ENCODE data around the gene DPPA5. TPM values are rescaled to one million over a fixed set of nuclear protein-coding genes. Genes with fewer than 3 reads are reported as not detected.
"Not testable (repeated sequence)": the region's sequence is repeated elsewhere in the genome, so short reads cannot be mapped to it uniquely, and the experiment has no call there.

Gene DPPA5
- total RNA-seq, 1 experiment from 2014 or later, result 1.2 TPM

DNA sequence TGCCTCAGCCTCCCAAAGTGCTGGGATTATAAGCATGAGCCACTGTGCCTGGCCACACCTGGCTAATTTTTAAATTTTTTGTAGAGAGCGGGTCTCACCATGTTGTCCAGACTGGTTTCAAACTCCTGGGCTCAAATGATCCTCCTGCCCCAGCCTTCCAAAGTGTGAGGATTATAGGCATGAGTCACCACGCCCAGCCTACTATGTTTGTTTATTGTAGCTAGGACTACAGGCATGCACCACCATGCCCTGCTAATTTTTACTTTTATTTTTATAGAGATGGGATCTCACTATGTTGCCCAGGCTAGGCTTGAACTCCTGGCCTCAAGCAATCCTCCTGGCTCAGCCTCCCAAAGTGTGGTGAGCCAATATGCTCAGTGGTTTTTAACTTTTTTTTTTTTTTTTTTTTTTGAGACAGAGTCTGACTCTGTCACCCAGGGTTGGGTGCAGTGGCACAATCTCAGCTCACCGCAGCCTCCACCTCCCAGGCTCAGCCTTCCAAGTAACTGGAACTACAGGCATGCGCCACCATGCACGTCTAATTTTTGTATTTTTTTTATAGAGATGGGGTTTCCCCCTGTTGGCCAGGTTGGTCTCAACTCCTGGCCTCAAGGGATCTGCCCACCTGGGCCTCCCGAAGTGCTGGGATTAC lies 28.5 kb upstream of the DPPA5 start:
- no peak overlapping the region for H4K5ac ChIP-seq (ENCODE audit: insufficient read length, low read depth, low read length)
- H3K27ac Mint-ChIP-seq, result no peak overlapping the region
- H4K20me1 ChIP-seq (ENCODE audit: control insufficient read depth, insufficient read depth, insufficient read length), result no peaks in the 10 kb centered on the region
- H3K27me3 ChIP-seq (ENCODE audit: insufficient read depth, low read length), result no peaks in the 10 kb centered on the region
- H3K9ac ChIP-seq (ENCODE audit: extremely low read depth, insufficient read length, low read length), result no peak overlapping the region
- no peak overlapping the region for H3K27ac ChIP-seq (ENCODE audit: insufficient read length, low read depth, low read length)
- TF ChIP-seq, protein P1, sequence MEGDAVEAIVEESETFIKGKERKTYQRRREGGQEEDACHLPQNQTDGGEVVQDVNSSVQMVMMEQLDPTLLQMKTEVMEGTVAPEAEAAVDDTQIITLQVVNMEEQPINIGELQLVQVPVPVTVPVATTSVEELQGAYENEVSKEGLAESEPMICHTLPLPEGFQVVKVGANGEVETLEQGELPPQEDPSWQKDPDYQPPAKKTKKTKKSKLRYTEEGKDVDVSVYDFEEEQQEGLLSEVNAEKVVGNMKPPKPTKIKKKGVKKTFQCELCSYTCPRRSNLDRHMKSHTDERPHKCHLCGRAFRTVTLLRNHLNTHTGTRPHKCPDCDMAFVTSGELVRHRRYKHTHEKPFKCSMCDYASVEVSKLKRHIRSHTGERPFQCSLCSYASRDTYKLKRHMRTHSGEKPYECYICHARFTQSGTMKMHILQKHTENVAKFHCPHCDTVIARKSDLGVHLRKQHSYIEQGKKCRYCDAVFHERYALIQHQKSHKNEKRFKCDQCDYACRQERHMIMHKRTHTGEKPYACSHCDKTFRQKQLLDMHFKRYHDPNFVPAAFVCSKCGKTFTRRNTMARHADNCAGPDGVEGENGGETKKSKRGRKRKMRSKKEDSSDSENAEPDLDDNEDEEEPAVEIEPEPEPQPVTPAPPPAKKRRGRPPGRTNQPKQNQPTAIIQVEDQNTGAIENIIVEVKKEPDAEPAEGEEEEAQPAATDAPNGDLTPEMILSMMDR (conservative IDR thresholded peaks at IDR 0.05), result no peak
- no peaks in the 10 kb centered on the region for H3K79me1 ChIP-seq (ENCODE audit: insufficient read depth, low read depth, low read length, poor library complexity, severe bottlenecking)
- no peak overlapping the region for H2AFZ ChIP-seq (ENCODE audit: low read length)
- H3K9me3 ChIP-seq (ENCODE audit: control insufficient read depth, low read depth, low read length), result no peaks in the 10 kb centered on the region
- H3K14ac ChIP-seq (ENCODE audit: insufficient read depth, low read length), result no peak overlapping the region
- no peaks in the 10 kb centered on the region for H3K9me3 Mint-ChIP-seq
- H3K4ac ChIP-seq (ENCODE audit: low read depth, low read length), result no peak overlapping the region
- no peak for DNase-seq
- H3K4me3 Mint-ChIP-seq, result no peak overlapping the region
- no peak overlapping the region for H2BK5ac ChIP-seq (ENCODE audit: insufficient read length, low read length)
- no peaks in the 10 kb centered on the region; the same call in 1 of the 2 replicates for H3K27me3 Mint-ChIP-seq (ENCODE audit: low read depth)
- no peaks in the 10 kb centered on the region for H3K79me2 ChIP-seq (ENCODE audit: insufficient read depth, low read length)
- no peak overlapping the region for H2BK15ac ChIP-seq (ENCODE audit: low read depth, low read length)
- no peak overlapping the region for H2BK12ac ChIP-seq (ENCODE audit: insufficient read length, low read depth, low read length)
- no peak overlapping the region for H3K56ac ChIP-seq (ENCODE audit: insufficient read length, low read depth, low read length)
- no peak overlapping the region for H2AK5ac ChIP-seq (ENCODE audit: insufficient read length, low read length)
- no CpG with 5 or more reads among the region's 6 CpGs for WGBS (ENCODE audit: extremely low coverage, insufficient read length, low lambda C conversion rate)
- no peak overlapping the region for H3K18ac ChIP-seq (ENCODE audit: insufficient read length, low read depth, low read length)
- no peaks in the 10 kb centered on the region; a peak in 1 of 4 replicates for H3K4me1 Mint-ChIP-seq
- H2BK20ac ChIP-seq (ENCODE audit: low read depth, low read length, poor library complexity, severe bottlenecking), result no peak overlapping the region
- no peak overlapping the region for H4K91ac ChIP-seq (ENCODE audit: insufficient read length, low read depth, low read length)
- no peaks in the 10 kb centered on the region for H3K23me2 ChIP-seq (ENCODE audit: insufficient read length, low read depth, low read length, poor library complexity, severe bottlenecking)
- H3T11ph ChIP-seq (ENCODE audit: low read length), result no peak overlapping the region
- H3K4me1 ChIP-seq (ENCODE audit: insufficient read depth, low read length), result no peaks in the 10 kb centered on the region
- no peak overlapping the region for H4K8ac ChIP-seq (replicated peaks; ENCODE audit: insufficient read length, low read depth, low read length)
- no peak overlapping the region for H3K23ac ChIP-seq (ENCODE audit: insufficient read length, low read depth, low read length)
- H3K36me3 Mint-ChIP-seq (ENCODE audit: insufficient read depth in 1 of 3, low read depth in 3 of 3), result no peaks in the 10 kb centered on the region
- no peak overlapping the region for H3K4me2 ChIP-seq (ENCODE audit: insufficient read depth, insufficient read length, low read length)
- H2BK120ac ChIP-seq (ENCODE audit: low read depth, low read length, poor library complexity, severe bottlenecking), result no peak overlapping the region

DNA sequence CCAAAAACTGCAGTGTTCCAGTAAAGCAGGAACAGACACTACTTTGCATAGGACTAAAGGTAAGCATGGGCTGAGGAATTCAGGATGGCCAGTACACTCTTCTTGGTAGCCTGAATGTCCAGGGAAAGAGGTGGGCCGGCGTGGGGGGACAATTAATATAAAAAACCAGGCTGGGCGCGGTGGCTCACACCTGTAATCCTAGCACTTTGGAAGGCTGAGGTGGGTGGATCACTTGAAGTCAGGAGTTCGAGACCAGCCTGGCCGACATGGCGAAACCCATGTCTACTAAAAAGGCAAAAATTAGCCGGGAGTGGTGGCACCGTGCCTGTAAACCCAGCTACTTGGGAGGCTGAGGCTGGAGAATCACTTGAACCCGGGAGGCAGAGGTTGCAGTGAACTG lies 27.5 kb upstream of the DPPA5 start:
- H2BK120ac ChIP-seq (ENCODE audit: low read depth, low read length, poor library complexity, severe bottlenecking); H3K4me2 ChIP-seq (ENCODE audit: insufficient read depth, insufficient read length, low read length); H3K79me1 ChIP-seq (ENCODE audit: insufficient read depth, low read depth, low read length, poor library complexity, severe bottlenecking); H3K23ac ChIP-seq (ENCODE audit: insufficient read length, low read depth, low read length); H4K5ac ChIP-seq (ENCODE audit: insufficient read length, low read depth, low read length); H2BK15ac ChIP-seq (ENCODE audit: low read depth, low read length); H2AK5ac ChIP-seq (ENCODE audit: insufficient read length, low read length); H3K4me3 Mint-ChIP-seq; H3K27me3 ChIP-seq (ENCODE audit: insufficient read depth, low read length); H4K20me1 ChIP-seq (ENCODE audit: control insufficient read depth, insufficient read depth, insufficient read length); H3K18ac ChIP-seq (ENCODE audit: insufficient read length, low read depth, low read length); H3T11ph ChIP-seq (ENCODE audit: low read length); H4K91ac ChIP-seq (ENCODE audit: insufficient read length, low read depth, low read length); H3K9me3 ChIP-seq (ENCODE audit: control insufficient read depth, low read depth, low read length); H3K9ac ChIP-seq (ENCODE audit: extremely low read depth, insufficient read length, low read length); H3K9me3 Mint-ChIP-seq; H3K56ac ChIP-seq (ENCODE audit: insufficient read length, low read depth, low read length); H2BK20ac ChIP-seq (ENCODE audit: low read depth, low read length, poor library complexity, severe bottlenecking); H2BK12ac ChIP-seq (ENCODE audit: insufficient read length, low read depth, low read length); H3K4me1 ChIP-seq (ENCODE audit: insufficient read depth, low read length); H3K79me2 ChIP-seq (ENCODE audit: insufficient read depth, low read length); H2AFZ ChIP-seq (ENCODE audit: low read length); H3K14ac ChIP-seq (ENCODE audit: insufficient read depth, low read length); H3K4ac ChIP-seq (ENCODE audit: low read depth, low read length); H3K4me1 Mint-ChIP-seq; DNase-seq; H3K36me3 Mint-ChIP-seq (ENCODE audit: insufficient read depth in 1 of 3, low read depth in 3 of 3); H4K8ac ChIP-seq (replicated peaks; ENCODE audit: insufficient read length, low read depth, low read length); H3K27ac ChIP-seq (ENCODE audit: insufficient read length, low read depth, low read length); H2BK5ac ChIP-seq (ENCODE audit: insufficient read length, low read length); H3K27me3 Mint-ChIP-seq (ENCODE audit: low read depth); H3K23me2 ChIP-seq (ENCODE audit: insufficient read length, low read depth, low read length, poor library complexity, severe bottlenecking): not testable (repeated sequence)
- H3K27ac Mint-ChIP-seq, result peak overlapping the region in 1 of 3 experiments; percentile 90; a peak in 1 of 7 replicates
- no CpG with 5 or more reads among the region's 10 CpGs for WGBS (ENCODE audit: extremely low coverage, insufficient read length, low lambda C conversion rate)
